Nucleus accumbens (tissue), 56 donors: ENCODE measurements around the gene PFDN6.
A peak's percentile ranks its signal among the peaks of the same experiment; 100 is the strongest.
"Not testable (repeated sequence)": the region's sequence is repeated elsewhere in the genome, so short reads cannot be mapped to it uniquely, and the experiment has no call there.

Experiments
- DNase-seq, 56 donors: peaks; one replicate each; lab custom pipeline; 2025; lab: John Stamatoyannopoulos, UW

The PFDN6 gene

GRCh38 chr6:33273129-33273923, 16.1 kb upstream of the PFDN6 start:
- no peak for DNase-seq

- DNase-seq = no peak
Measured at GRCh38 chr6:33273924-33274902, 15.2 kb upstream of the PFDN6 start.

- not testable (repeated sequence) for DNase-seq
Measured at GRCh38 chr6:33275795-33276580, 13.4 kb upstream of the PFDN6 start.

GRCh38 chr6:33276581-33276863, 12.9 kb upstream of the PFDN6 start:
- no peak for DNase-seq

GRCh38 chr6:33276864-33277662, 12.3 kb upstream of the PFDN6 start, which contains the start of gene B3GALT4:
B3GALT4 (plus strand) TSS chr6:33277123; CDS start chr6:33277420, 297 bp downstream.
- peak in 45 of 56 donors; percentile 9 to 79 (median 57) for DNase-seq

- peak in 2 of 56 donors; percentile 7 to 20 for DNase-seq
Measured at GRCh38 chr6:33277663-33278391, 11.6 kb upstream of the PFDN6 start.

- no peak for DNase-seq
Measured at GRCh38 chr6:33278392-33278741, 11.0 kb upstream of the PFDN6 start.

- no peak for DNase-seq
Measured at GRCh38 chr6:33278810-33279209, 10.6 kb upstream of the PFDN6 start.

- DNase-seq = no peak
Measured at GRCh38 chr6:33279257-33279695, 10.1 kb upstream of the PFDN6 start.

GRCh38 chr6:33279971-33280511, 9.4 kb upstream of the PFDN6 start:
- no peak for DNase-seq

GRCh38 chr6:33280539-33280938, 8.9 kb upstream of the PFDN6 start:
- DNase-seq = no peak

- not testable (repeated sequence) for DNase-seq
Measured at GRCh38 chr6:33285214-33285613, 4.2 kb upstream of the PFDN6 start.

- DNase-seq = no peak
Measured at GRCh38 chr6:33286946-33287914, 2.2 kb upstream of the PFDN6 start.

GRCh38 chr6:33288141-33288920, 1.1 kb upstream of the PFDN6 start:
- DNase-seq = no peak

GRCh38 chr6:33289784-33290315, 449 bp downstream of the PFDN6 start:
- no peak for DNase-seq

- DNase-seq = no peak
Measured at GRCh38 chr6:33290459-33290858, 1.1 kb downstream of the PFDN6 start.
